HFF-Myc (cell line): ENCODE results near the gene MAP7D2.

Experiments
- DNase-seq: peaks from one replicate; pipeline ENCODE4 v3.0.0-alpha.2; 2011; ENCODE audit warnings: low read depth; ENCODE audit errors: extremely low read depth
- H3K4me3 ChIP-seq: replicated peaks from 2 replicates; pipeline ENCODE4 v1.5.1; 2011; ENCODE audit warnings: low read depth, mild to moderate bottlenecking, control low read depth, low read length
- TF ChIP-seq, protein P1 (sequence below): IDR thresholded peaks from 2 replicates; pipeline ENCODE4 v1.5.1; 2012; ENCODE audit warnings: mild to moderate bottlenecking, low read depth, low read length, control low read depth; ENCODE audit errors: missing control alignments

Gene MAP7D2

DNA sequence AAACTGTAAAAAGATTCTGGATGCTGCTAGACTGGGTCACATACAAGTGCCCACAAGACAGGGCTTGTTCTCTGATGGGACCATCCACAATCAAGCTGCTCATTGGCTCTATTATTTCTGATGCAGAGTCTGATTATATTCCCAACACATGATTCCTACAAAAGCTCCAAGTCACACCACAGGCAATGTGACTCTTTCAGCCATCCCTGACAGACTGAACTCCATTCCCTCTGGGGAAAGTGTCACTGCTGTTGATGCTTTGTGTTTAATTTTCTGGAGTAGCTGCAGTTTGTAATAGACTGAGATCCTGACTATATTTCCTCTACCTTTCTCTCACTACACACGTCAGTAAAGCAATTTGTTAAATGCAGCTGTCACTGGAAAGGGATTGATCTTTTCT is 70.5 kb downstream of the MAP7D2 start:
- TF ChIP-seq, protein P1, sequence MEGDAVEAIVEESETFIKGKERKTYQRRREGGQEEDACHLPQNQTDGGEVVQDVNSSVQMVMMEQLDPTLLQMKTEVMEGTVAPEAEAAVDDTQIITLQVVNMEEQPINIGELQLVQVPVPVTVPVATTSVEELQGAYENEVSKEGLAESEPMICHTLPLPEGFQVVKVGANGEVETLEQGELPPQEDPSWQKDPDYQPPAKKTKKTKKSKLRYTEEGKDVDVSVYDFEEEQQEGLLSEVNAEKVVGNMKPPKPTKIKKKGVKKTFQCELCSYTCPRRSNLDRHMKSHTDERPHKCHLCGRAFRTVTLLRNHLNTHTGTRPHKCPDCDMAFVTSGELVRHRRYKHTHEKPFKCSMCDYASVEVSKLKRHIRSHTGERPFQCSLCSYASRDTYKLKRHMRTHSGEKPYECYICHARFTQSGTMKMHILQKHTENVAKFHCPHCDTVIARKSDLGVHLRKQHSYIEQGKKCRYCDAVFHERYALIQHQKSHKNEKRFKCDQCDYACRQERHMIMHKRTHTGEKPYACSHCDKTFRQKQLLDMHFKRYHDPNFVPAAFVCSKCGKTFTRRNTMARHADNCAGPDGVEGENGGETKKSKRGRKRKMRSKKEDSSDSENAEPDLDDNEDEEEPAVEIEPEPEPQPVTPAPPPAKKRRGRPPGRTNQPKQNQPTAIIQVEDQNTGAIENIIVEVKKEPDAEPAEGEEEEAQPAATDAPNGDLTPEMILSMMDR, result no peak
- DNase-seq, result no peak
- H3K4me3 ChIP-seq, result no peak overlapping the region

DNA sequence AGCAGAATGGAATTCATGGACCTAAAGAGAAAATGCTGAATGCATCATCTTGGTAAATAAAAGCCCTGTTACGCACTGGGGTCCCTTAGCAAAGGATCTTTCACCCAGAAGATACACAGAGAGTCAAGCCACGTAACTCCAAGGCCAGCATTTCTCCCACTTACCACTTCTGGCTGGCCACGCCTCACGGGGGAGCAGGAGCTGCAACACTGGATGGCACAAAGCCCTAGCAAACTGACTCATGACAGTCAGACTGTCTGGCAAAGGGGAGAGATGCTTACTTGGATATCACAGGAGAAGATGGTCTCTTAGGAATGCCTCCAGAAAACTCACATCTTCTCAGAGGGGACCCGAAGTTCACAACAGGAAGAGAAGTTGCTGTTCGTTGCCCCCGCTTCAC is 74.5 kb downstream of the MAP7D2 start:
- no peak overlapping the region for H3K4me3 ChIP-seq
- DNase-seq, result no peak
- TF ChIP-seq, protein P1, result no peak

DNA sequence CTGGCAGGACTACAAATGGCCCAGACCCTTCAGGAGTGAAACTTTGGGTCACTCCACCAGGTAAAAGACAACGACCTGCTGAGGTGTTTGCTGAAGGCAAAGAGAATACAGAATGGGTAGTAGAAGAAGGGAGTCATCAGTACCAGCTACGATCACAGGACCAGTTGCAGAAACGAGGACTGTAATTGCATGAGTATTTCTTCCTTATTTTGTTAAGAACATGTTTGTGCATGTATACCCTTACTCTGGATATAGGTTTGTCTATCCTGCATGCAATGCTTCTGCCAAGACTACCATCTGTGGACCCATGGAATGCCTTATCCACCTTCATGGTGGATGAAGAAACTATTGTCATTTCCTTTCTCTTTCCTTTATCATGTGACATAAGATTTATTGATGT is 77.7 kb downstream of the MAP7D2 start:
- H3K4me3 ChIP-seq, result no peak overlapping the region
- TF ChIP-seq, protein P1, result no peak
- DNase-seq, result no peak

DNA sequence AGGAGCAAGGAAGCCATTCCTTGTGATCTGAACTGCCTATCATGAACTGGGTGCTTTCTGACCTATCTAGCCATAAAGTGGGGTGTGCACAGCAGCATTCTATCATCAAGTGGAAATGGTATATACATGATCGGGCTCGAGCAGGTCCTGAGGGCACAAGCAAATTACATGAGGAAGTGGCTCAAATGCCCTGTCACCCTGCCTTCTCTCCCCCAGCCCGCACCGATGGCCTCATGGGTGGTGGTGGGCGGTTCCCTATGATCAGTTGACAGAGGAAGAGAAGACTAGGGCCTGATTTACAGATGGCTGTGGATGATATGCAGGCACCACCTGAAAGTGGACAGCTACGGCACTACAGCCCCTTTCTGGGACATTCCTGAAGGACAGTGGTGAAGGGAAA is 79.5 kb downstream of the MAP7D2 start:
- no peak for DNase-seq
- no peak overlapping the region for H3K4me3 ChIP-seq
- TF ChIP-seq, protein P1, result no peak

DNA sequence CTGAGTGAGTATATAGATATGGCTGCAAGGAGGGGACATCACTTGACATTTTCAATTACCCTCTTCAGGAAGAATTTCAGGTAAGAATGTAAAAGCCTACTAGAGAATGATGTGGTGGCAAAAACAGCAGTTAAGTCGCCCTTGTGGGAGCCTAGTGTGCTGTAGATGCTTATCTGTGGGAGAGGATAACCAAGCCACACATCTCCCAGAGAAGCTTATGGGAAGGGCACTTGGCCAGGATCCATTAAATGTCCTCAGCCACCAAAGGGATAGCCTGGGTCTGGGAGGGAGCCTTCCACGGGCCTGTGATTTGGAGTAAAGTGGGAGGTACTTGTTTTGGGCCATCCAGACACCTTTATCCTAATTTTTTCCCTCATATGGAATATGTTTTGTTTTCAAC is 84.5 kb downstream of the MAP7D2 start:
- no peak for DNase-seq
- TF ChIP-seq, protein P1, result no peak
- H3K4me3 ChIP-seq, result no peak overlapping the region

DNA sequence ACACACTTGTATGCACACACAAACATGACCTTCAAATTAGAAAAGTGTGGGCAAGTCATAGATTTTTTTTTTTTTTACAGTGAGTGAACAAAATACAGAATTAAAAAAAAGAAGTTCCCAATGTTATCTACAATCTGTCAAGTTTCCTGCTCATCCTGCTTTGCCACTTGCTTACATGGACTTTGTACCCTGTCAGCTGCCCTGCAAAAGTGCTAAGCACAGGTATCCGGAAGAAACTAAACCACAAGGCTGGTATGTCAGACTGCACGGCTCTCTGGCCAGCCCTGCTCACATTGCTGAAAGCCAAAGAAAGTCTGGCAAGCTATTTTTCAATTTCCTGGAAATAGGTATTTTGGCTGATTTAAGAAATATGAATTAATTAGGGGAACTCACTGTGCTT is 87.0 kb downstream of the MAP7D2 start:
- DNase-seq, result no peak
- TF ChIP-seq, protein P1, result no peak

DNA sequence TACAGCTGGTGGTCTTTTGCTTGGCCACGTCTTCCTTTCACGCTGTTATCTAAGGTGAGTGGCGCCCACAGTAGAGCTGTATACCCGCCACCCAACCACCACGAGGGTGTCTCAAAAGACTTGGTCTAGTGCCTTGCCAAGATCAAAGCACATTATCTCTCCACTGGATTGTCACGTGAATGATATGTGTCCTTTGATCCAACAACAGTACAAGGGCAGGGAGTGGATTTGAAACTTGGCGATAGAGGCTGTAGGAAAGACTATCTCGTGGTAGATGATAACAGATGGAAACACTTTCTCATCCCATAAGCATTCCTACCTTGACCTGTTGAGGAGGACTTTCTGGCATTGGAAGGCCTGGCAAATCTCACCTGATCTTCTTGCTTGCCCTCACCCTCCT is 88.1 kb downstream of the MAP7D2 start:
- DNase-seq, result no peak
- H3K4me3 ChIP-seq, result no peak overlapping the region
- TF ChIP-seq, protein P1, result no peak

More for the DNA sequence above, 87.0 kb downstream of the MAP7D2 start:
- no peak overlapping the region for H3K4me3 ChIP-seq
